GM12864 (cell line): Measurements from ENCODE around the gene SPAG17.

Experiments
- DNase-seq: peaks from one replicate; pipeline ENCODE4 v3.0.0-alpha.2; 2011; ENCODE audit warnings: low read depth
- H3K4me3 ChIP-seq: 2 replicates; pipeline ENCODE4 v1.5.1; 2011; ENCODE audit warnings: mild to moderate bottlenecking, low read depth, low read length, control low read depth
- TF ChIP-seq, protein P1 (sequence below): IDR thresholded peaks from 2 replicates; pipeline ENCODE4 v1.5.1; 2011; ENCODE audit warnings: low read depth, mild to moderate bottlenecking, moderate library complexity, low read length, control low read depth, inconsistent platforms; ENCODE audit errors: missing control alignments

SPAG17 gene

DNA sequence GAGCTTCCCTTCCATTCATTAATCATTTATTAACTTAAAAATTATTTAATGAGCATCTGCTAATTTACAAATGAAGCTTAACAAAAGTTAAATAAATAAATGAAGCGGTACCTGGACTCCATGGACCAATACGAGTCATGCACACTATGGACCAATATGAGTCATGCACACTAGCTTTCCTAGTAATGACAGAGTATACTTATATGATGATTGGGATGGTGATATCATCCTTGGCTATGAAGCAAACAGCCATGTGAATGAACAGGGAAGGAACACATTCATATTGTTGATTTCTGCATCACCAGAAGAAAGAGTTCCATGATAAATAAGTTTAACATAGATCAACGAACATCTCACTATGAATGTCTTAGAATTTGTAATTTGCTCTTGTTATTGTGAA lies 109.9 kb downstream of the SPAG17 start:
- TF ChIP-seq, protein P1, sequence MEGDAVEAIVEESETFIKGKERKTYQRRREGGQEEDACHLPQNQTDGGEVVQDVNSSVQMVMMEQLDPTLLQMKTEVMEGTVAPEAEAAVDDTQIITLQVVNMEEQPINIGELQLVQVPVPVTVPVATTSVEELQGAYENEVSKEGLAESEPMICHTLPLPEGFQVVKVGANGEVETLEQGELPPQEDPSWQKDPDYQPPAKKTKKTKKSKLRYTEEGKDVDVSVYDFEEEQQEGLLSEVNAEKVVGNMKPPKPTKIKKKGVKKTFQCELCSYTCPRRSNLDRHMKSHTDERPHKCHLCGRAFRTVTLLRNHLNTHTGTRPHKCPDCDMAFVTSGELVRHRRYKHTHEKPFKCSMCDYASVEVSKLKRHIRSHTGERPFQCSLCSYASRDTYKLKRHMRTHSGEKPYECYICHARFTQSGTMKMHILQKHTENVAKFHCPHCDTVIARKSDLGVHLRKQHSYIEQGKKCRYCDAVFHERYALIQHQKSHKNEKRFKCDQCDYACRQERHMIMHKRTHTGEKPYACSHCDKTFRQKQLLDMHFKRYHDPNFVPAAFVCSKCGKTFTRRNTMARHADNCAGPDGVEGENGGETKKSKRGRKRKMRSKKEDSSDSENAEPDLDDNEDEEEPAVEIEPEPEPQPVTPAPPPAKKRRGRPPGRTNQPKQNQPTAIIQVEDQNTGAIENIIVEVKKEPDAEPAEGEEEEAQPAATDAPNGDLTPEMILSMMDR, result no peak
- no peak for DNase-seq

DNA sequence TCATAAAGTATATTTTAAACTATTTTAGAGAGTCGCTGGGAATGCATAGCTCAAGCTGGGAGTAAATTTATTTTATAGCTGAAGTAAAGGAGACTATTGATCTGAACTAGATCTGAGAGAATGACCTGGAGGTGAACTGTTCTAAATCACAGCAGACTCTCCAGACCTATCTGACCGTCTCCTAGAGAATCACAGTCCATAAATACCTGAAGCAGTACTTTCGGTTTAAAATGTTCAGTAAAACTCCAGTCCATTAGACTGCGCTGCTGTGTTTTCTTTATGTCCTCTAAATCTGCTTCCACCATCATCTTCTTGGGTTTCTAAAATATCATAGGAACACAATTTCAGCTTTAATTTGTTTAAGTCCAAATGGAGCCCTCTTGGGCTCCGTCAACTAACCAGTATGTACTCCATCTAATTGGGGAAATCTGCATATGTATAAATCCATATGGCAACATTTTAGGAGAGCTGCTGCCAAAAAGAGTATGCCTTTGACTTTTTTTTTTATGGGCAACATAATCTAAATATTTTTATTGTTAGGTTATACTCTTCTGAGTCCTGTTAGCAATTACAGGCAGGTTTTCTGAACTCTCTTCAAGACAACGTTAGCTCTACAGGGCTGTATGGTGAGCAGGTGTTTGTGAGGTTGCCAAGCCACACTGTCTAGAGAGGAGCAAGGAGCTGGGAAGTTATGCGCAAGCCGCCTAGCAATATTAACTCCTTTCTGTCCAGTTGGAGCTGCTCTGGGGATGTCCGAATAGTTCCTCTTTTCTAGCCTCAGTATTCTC lies 111.2 kb downstream of the SPAG17 start:
- TF ChIP-seq, protein P1, result no peak
- DNase-seq, result no peak
- H3K4me3 ChIP-seq, result no peak overlapping the region

More for the DNA sequence above, 109.9 kb downstream of the SPAG17 start:
- H3K4me3 ChIP-seq, result no peak overlapping the region

DNA sequence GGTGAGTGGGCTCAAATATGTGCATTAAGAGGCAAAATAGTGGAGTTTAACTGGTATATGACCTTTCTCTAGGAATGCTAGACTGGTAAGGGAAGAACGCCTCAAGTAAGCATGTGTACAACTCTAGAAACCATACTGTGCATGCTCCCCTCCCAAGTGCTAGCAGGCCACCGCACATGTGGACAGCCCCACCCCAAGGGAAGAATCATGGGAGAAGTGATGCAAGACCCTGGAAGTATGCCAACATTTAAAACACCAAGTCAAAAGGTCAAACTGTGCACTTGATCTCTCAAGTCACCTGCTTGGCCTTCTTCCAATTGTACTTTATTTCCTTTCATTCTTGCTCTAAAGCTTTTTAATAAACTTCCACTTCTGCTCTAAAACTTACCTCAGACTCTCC lies 135.0 kb downstream of the SPAG17 start:
- TF ChIP-seq, protein P1, result no peak
- no peak for DNase-seq
- no peak overlapping the region for H3K4me3 ChIP-seq

DNA sequence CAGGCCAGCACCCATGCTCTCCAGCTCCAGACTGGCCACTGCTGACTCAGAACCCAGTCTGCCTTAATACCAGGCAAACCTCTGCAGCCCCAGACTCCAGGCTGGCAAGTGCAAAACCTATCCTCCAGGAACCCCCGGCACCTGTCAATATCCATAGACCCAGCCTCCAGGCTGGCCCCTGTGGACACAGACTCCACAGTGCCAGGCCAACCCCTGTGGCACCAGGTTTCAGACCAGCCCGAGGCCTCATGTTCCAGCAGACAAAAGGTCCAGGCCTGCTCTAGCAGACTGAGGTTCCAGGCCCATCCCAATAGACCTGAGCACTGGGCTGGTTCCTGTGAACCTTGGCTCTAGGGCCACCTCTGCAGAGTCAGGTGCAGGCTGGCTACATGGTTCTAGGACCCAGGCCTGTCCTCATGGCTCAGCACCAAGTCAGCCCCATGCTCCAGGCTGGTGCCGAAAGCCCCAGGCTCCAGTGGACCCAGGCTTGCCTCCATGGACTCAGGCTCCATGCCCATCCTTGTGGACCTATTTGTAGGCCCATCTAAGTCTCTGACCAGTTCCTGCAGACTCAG lies 137.3 kb downstream of the SPAG17 start:
- no peak overlapping the region for H3K4me3 ChIP-seq
- DNase-seq, result no peak
- TF ChIP-seq, protein P1, result no peak

DNA sequence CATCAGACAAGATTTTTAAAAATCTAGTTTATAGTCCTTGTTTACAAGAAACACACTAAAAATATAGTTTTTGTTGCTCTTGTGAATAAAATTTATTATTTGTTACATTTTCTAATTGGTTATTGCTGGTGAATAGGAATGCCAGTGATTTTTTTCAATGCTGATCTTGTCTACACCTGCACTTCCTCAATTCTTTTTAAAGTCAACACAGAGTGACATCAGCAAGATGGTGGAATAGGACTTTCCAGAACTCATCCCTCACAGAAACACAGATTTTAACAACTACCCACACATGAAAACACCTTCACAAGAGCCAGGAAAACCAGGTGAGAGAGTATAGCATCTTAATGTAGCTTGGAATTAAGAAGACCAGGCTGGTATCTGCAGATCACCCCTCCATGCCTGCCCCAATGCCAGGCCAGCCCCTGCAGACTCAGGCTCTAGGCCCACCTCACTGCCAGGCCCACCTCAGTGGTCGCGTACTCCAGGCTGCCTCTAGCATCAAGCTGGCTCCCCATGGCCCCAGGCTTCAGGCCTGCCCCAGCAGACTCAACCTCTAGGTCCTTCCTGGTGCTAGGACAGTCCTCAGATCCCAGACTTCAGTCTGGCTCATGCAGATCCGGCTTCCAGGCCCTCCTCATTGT lies 137.9 kb downstream of the SPAG17 start:
- TF ChIP-seq, protein P1, result no peak
- DNase-seq, result no peak

DNA sequence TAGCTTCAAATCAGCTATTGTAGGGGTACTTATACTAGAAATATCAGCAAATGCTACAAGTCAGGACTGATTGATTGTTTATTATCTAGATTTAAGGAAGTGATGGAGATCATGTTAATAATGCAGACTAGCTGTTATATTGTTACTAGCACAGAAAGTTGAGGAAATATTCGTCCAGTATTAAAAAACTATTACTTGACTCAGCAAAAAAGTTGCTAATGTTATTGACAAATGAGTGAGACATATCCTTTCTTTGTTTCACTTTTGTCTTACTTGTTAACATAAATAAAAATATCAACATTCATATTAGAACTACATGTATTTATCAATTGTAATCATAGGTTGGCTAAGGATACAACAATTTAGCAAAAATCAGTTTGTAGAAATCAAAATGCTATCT lies 141.4 kb downstream of the SPAG17 start:
- no peak overlapping the region for H3K4me3 ChIP-seq
- no peak for DNase-seq
- TF ChIP-seq, protein P1, result no peak

More for the DNA sequence above, 137.9 kb downstream of the SPAG17 start:
- H3K4me3 ChIP-seq, result no peak overlapping the region

DNA sequence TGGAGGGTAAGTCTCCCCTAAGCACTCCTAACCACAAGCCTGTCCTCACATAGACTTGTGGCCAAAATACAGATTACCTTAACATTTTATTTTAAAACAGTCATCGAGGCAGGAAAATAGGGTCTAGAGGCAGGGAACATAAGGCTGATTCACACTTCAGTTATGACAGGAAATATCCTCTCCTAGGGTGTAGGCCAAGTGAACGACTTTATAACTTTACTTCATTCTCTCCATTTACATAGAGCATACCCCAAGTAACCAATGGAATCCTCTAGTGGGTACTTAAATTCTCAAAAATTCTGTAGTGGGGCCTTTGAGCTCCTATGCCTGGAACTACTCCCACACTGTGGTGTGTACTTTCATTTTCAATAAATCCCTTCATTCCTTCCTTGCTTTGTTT lies 142.5 kb downstream of the SPAG17 start:
- TF ChIP-seq, protein P1, result no peak
- no peak for DNase-seq
- no peak overlapping the region for H3K4me3 ChIP-seq
